HG02885 (cell line): ENCODE results near the gene PSMD6.

Experiments used
- ATAC-seq: cut with Tn5 transposase; IDR thresholded peaks from one replicate; pipeline ENCODE4 v1.9.1; 2021; ENCODE audit warnings: mild to moderate bottlenecking; ENCODE audit not compliant: unreplicated experiment, poor library complexity

The PSMD6 gene

DNA sequence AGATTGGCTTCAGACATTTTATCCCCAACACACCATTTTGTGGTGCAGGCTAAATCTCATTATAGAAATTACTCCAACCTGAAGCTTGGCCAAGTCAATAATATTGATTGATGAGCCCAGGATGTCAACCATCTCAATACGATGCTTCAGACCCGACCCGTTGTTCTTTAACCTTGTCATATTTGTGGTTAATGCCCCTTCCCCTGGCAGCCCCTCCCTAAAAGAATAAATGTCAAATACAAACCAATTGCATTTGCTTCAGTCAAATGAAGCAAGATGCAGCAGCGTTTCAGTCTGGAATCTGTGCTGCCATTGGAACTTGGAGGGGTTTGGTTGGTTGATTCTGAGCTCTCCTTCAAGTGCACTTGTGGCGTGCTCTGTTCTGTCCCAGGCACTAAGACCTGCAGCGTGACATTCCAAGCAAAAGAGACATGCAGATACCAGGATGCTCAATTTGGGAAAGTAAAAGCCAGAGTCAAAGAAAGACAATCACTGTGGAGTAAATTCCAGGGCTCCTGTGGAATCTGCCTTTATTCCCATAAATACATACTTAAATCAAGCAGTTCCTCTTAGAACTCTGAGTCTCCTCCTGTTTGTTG is 23.8 kb upstream of the PSMD6 start:
- ATAC-seq: no peak

- no peak for ATAC-seq
These were observed 23.3 kb upstream of the PSMD6 start for GRCh38 chr3:64046592-64046991.

GRCh38 chr3:64042952-64043351 is 19.7 kb upstream of the PSMD6 start:
- ATAC-seq: no peak

DNA sequence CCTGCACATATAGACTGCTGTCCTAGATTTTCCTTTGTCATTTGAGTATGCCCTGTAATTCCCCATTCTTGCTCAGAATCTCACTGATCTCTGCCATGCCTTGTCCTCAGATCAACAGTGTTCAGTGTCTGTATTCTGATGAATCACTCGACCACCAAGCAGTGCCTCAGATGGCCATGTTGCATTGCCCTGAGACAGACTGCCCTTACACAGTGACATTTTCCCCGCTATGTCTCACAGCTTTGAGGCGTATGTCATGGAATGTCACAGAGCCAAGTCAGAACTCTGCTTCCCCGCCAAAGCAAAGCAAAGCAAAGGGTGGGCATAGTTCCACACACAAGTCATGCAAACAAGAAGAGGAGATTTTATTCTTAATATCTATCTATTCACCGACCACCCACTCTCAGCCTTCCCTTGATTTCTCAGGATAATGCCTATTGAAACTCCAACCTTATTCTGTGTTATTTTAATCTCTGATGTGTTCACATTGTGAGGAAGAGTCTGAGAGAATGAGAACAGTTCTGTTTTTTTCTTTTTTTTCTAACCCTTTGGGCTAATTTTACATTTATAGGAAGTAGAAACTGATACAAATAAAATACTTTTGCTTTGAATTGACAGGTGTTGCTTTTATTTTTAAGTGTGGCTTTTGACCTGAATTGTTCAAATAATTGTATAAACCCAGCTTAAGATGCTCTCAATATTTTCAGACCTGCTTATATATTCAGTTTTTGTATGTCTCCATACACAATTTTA is 16.9 kb upstream of the PSMD6 start:
- peak; percentile 37 for ATAC-seq

GRCh38 chr3:64039332-64039731 is 16.0 kb upstream of the PSMD6 start:
- peak; percentile 50 for ATAC-seq

DNA sequence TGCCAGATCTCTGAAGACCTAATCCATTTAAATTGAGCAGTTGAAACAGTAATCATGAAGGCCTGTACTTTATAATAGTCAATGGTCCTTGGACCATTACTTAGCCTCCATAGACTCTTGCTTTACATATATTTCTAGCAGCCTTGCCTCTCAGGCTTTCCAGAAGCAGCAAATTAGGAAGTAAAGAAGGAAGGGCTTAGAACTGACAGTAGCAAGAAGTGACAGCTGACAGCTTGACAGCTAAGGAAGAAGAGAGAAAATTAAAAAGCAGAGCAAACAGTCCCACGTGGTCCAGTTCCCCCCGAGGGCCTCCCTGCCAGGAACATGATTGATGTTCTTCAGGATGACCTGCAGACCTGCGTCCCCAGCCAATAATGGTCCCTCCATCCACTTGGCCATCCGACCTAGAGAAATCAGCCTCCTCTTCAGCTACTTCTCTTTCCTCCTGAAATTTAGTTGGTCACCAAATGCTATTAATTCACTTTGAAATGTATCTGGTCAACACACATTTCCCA is 15.0 kb upstream of the PSMD6 start:
- ATAC-seq: no peak

DNA sequence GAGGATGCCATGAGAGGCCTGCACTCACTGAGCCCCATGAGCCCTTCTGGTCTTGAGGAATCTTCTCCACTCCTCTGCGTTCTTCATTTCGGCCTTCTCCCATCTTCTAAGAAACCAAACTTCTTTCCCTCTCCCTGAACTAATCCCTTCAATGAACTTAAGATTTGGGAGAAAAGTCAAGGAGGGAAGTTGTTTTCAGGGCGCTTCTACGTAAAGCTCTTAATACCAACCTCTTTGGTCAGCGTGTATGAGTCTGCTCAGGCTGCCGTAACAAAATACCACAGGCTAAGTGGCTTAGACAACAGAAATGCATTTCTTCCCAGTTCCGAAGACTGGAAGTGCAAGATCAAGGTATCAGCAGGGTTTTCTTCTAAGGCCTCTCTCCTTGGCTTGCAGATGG is 13.8 kb upstream of the PSMD6 start:
- no peak for ATAC-seq

DNA sequence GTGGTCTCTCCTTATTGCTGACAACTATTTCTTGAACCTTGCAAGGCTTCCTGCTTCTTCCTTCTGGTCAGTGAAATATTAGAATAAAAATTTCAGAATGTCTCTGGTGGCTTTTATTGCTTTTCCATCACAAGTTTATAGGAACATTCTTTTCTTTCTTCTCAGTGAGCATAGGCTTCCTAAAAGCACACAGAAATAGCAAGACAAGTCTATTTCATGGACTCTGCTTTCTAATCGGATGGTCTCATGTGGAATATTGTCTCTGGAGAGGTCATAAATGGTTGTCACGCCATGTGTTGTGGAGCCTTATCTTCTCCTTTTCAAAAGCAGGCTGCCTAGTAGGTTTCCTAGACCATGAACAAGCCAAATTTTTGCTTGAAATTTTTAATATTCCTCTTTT is 9.8 kb upstream of the PSMD6 start:
- no peak for ATAC-seq

GRCh38 chr3:64031540-64032508 is 8.5 kb upstream of the PSMD6 start:
- ATAC-seq: no peak

- ATAC-seq: peak; percentile 98
These were observed 7.4 kb upstream of the PSMD6 start for GRCh38 chr3:64030741-64031140.

DNA sequence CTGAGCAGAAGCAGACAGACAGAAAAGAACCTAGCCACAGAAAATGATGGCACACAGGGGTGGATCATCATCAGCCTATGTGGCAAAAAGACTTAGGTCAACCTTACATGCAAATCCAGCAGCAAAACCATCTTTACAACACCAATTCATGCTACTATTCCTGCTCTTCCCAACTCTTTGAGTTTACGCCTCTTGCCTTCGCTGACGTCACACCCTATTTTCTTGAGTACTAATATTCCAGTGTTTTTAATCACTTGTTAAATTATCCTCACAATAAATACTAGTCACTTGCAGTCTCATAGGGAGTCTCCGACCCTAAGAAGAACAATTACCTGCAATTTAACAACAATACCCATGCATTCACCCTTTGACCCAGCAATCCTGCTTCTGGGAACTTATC is 6.0 kb upstream of the PSMD6 start:
- no peak for ATAC-seq

- ATAC-seq: no peak
These were observed 5.5 kb upstream of the PSMD6 start for GRCh38 chr3:64028754-64029153.

- no peak for ATAC-seq
These were observed 4.4 kb upstream of the PSMD6 start for GRCh38 chr3:64027658-64028057.

GRCh38 chr3:64026346-64026745 is 3.1 kb upstream of the PSMD6 start:
- ATAC-seq: no peak

DNA sequence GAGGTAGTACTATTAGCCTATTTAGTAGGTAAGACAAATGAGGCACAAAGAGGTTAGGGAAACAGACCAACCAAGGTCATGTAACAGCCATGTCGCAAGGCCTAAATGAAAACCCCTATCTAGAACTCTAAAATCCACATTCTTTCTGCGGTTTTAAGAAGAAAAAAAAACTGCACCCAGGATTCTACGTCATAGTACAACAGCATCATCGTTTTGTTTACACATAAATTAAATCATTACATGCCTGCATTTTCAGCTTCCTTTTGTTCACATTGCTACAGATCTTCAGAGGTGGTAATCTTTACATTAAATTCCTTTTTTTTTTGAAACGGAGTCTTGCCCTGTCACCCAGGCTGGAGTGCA is 548 bp upstream of the PSMD6 start:
- no peak for ATAC-seq

DNA sequence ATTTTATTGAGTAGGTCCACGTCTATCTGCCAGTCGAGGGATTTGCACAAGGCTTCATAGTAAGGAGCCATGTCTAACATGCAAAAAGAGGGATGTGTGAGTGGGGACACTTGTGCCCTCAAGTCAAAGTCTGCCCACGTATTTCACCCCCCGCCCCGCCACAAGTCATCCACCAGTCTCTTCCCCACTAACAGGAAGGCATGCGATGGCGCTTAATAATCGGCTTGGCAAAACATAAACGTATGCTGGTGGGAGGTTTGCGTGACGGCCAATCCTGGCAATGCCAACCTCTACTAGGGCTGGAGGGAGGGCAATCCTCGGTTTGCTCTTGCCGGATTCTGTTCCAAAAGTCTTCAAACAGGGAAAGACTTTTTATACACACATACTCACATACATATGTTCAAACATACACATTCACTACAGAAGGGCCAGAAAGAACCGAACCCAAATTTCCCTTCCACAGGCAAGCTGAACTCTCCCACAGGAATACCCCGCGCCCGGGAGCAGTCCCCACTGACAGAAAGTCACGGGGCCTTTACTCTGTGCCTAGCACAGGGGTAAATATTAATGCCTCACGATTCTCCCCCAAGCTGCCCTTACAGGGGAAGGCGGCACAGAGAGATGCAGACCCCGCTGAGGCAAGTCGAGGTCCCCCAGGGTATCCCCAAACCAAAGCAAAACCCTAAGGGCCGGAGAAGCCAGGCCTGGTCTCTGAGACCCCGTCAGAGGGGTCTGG is 675 bp downstream of the PSMD6 start:
- peak; percentile 16 for ATAC-seq

DNA sequence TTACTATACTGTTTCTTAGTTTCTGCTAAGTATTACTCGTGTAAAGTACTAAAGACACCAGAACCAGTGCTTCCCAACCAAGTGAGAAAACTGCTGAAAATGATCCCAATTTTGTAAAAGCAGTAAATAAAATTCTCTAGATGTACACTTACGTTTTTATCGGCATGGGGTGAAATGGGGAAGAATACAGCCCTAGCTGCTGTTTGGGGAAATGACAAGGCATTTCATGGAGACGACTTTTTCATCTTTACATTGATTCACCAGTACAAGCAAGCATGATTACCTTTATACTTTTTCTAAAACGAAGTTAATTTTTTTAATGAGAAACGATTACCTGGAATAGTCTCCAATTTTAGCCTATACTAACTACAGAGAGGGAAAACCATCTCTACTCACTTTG is 1.4 kb downstream of the PSMD6 start:
- no peak for ATAC-seq

DNA sequence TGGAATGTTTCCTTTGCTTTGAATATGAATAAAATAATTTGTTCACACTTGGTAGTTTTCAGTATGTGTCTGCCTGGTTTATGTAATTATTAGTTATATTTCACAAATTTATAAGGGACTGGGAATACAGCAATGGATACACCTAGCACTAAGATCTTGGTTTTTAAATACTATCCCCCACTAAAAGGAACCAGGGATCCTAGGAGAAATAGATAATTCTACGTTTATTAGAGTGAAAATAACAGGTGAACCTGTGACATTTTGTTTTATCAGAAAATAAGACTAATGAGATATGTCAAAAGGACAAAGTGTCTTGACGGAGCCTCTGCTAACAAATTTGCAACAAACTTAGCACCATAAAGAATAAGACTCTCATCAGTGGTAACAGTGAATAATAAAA is 3.4 kb downstream of the PSMD6 start:
- ATAC-seq: no peak

GRCh38 chr3:64019271-64019670 is 4.0 kb downstream of the PSMD6 start:
- no peak for ATAC-seq

DNA sequence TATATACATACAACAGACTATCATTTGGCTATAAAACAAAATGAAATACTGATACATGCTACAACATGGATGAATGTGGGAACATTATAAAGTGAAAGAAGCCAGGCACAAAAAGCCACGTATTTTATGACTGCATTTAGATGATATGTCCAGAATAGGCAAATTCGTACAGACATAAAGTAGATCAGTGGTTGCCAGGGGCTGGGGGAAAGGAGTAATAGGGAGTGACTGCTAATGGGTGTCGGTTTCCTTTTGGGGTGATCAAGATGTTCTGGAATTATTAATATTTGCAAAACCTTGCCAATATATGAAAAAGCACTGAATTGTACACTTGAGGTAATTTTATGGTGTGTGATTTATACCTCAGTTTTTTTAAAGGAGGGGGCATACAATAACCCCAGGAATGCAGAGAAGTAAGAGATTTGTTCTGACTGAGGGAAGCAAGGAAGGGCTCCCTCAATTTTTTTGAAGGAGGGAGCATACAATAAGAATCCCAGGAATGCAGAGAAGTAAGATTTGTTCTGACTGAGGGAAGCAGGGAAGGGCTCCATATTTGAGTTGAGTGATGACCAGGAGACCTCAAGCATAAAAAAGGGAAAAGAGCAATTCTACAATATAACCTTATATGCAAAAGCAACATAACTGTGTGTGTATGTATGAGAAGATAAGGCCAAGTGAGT is 6.2 kb downstream of the PSMD6 start:
- no peak for ATAC-seq
